Stimulated activated CD4-positive, alpha-beta T cell treated with anti-CD3 and anti-CD28 coated beads, Interleukin-12 subunit alpha, Interleukin-12 subunit beta, amount 100 ng/mL, for 24 hours (primary cell): ENCODE data around the gene MOB1B.
"Not testable (repeated sequence)": the region's sequence is repeated elsewhere in the genome, so short reads cannot be mapped to it uniquely, and the experiment has no call there.

Experiments used
- DNase-seq, 2 experiments: peaks; one replicate each; pipeline ENCODE4 v3.0.0-alpha.2; 2020; ENCODE audit warnings: low read depth in 2 of 2

MOB1B gene

GRCh38 chr4:70956549-70957210 is 54.5 kb downstream of the MOB1B start:
- DNase-seq = no peak

- no peak for DNase-seq
Measured at GRCh38 chr4:70958681-70959080, 56.5 kb downstream of the MOB1B start.

GRCh38 chr4:70969076-70969475 is 66.9 kb downstream of the MOB1B start:
- no peak for DNase-seq

- no peak for DNase-seq
Measured at GRCh38 chr4:70976252-70976651, 74.1 kb downstream of the MOB1B start.

GRCh38 chr4:70979445-70980008 is 77.4 kb downstream of the MOB1B start:
- no peak for DNase-seq

- DNase-seq = no peak
Measured at GRCh38 chr4:70980196-70980595, 78.0 kb downstream of the MOB1B start.

- no peak for DNase-seq
Measured at GRCh38 chr4:70984106-70984505, 81.9 kb downstream of the MOB1B start.

- DNase-seq = no peak
Measured at GRCh38 chr4:70984589-70984988, 82.4 kb downstream of the MOB1B start.

- no peak for DNase-seq
Measured at GRCh38 chr4:70991596-70991995, 89.4 kb downstream of the MOB1B start.

- DNase-seq = no peak
Measured at GRCh38 chr4:70992391-70992881, 90.3 kb downstream of the MOB1B start.

- DNase-seq = peak; percentile 73 to 79
Measured at GRCh38 chr4:70993181-70994068, 91.3 kb downstream of the MOB1B start, which contains the start of gene DCK. TSS of gene DCK (plus strand) at chr4:70993649. CDS start at chr4:70993836, 187 bp downstream.

- DNase-seq = no peak
Measured at GRCh38 chr4:70994069-70994366, 91.8 kb downstream of the MOB1B start.

GRCh38 chr4:70994387-70995099 is 92.4 kb downstream of the MOB1B start:
- DNase-seq = no peak

- no peak for DNase-seq
Measured at GRCh38 chr4:70996018-70996360, 93.8 kb downstream of the MOB1B start.

- no peak for DNase-seq
Measured at GRCh38 chr4:70997036-70997435, 94.9 kb downstream of the MOB1B start.

- no peak for DNase-seq
Measured at GRCh38 chr4:70997546-70997945, 95.4 kb downstream of the MOB1B start.

GRCh38 chr4:70999639-71000038 is 97.5 kb downstream of the MOB1B start:
- not testable (repeated sequence) for DNase-seq

- not testable (repeated sequence) for DNase-seq
Measured at GRCh38 chr4:71001363-71001762, 99.2 kb downstream of the MOB1B start.

- peak in 1 of 2 experiments; percentile 26 for DNase-seq
Measured at GRCh38 chr4:71004281-71004851, 102.2 kb downstream of the MOB1B start.

- not testable (repeated sequence) for DNase-seq
Measured at GRCh38 chr4:71005025-71005424, 102.9 kb downstream of the MOB1B start.

- no peak for DNase-seq
Measured at GRCh38 chr4:71006203-71006907, 104.2 kb downstream of the MOB1B start.
